Keratinocyte (primary cell): Measurements from ENCODE around the gene BRI3BP.

Experiments used
- EZH2 ChIP-seq: IDR thresholded peaks from one replicate; pipeline ENCODE4 v1.6.1; 2012; ENCODE audit warnings: inconsistent platforms, mild to moderate bottlenecking, low read length, moderate library complexity
- TF ChIP-seq, protein P1 (sequence below), 3 experiments: IDR thresholded peaks in 1 of 3; conservative IDR thresholded peaks in 1 of 3; optimal IDR thresholded peaks in 1 of 3; 2 replicates in 2 of 3; 3 replicates in 1 of 3; pipeline versions ENCODE3 to v1.5.1; 2011; ENCODE audit warnings: low read length in 3 of 3, mild to moderate bottlenecking in 3 of 3, moderate library complexity in 2 of 3, control low read depth in 1 of 3, inconsistent platforms in 1 of 3; ENCODE audit not compliant: insufficient read depth in 2 of 3; ENCODE audit errors: extremely low read depth in 1 of 3

DNA sequence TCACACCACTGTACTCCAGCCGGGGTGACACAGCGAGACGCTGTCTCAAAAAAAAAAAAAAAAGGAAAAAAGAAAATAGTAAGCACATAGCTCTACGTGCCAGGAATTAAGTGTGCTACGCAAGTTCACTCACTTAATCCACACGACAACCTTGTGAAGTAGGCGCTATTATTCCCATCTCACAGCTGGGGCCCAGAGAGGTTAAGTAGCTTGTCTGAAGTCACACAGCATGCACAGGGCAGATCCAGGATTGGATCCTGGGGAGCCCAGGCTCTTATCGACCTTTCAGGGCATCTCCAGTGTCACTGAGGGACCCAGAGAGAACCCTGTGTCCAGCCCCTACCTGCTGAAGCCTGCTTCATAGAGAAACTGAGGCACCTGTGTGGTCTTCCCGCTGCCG lies 16.4 kb upstream of the BRI3BP start:
- TF ChIP-seq, protein P1, sequence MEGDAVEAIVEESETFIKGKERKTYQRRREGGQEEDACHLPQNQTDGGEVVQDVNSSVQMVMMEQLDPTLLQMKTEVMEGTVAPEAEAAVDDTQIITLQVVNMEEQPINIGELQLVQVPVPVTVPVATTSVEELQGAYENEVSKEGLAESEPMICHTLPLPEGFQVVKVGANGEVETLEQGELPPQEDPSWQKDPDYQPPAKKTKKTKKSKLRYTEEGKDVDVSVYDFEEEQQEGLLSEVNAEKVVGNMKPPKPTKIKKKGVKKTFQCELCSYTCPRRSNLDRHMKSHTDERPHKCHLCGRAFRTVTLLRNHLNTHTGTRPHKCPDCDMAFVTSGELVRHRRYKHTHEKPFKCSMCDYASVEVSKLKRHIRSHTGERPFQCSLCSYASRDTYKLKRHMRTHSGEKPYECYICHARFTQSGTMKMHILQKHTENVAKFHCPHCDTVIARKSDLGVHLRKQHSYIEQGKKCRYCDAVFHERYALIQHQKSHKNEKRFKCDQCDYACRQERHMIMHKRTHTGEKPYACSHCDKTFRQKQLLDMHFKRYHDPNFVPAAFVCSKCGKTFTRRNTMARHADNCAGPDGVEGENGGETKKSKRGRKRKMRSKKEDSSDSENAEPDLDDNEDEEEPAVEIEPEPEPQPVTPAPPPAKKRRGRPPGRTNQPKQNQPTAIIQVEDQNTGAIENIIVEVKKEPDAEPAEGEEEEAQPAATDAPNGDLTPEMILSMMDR (optimal IDR thresholded peaks at IDR 0.05 in 1 of 3, IDR thresholded peaks at IDR 0.05 in 1 of 3, conservative IDR thresholded peaks at IDR 0.05 in 1 of 3; ENCODE audit: extremely low read depth in 1 of 3, insufficient read depth in 2 of 3, low read length in 3 of 3) = no peak
- no peak for TF ChIP-seq EZH2
